Fibroblast of pulmonary artery (primary cell): Measurements from ENCODE around the gene RGL1.

Experiments
- DNase-seq: peaks from one replicate; pipeline ENCODE4 v3.0.0-alpha.2; 2010; ENCODE audit warnings: low read depth
- H3K4me3 ChIP-seq: replicated peaks from 2 replicates; pipeline ENCODE4 v1.5.1; 2011; ENCODE audit warnings: low read depth, mild to moderate bottlenecking, control low read depth, low read length, moderate library complexity
- TF ChIP-seq, protein P1 (sequence below): IDR thresholded peaks from 2 replicates; pipeline ENCODE4 v1.5.1; 2011; ENCODE audit warnings: mild to moderate bottlenecking, control low read depth, low read length, inconsistent platforms; ENCODE audit errors: missing control alignments

RGL1 gene

DNA sequence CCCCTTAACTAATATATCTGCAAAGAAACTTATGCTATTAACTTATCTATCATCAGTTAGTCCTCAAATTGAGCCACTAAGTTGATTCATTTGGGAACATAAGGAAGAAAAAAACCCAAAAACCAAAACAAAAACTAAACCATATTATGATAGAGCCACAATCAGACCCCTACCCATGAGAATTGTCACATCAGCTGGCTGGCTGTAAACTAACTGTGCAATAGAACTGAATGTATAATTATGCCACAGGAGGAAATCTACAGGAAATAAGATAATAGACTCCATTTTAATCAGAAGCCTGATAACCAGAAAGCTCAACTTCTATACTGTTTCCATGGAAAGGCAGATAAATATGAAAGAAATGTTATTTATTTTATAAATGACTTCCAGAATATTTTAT lies 110.0 kb downstream of the RGL1 start:
- no peak for DNase-seq
- no peak overlapping the region for H3K4me3 ChIP-seq
- TF ChIP-seq, protein P1, sequence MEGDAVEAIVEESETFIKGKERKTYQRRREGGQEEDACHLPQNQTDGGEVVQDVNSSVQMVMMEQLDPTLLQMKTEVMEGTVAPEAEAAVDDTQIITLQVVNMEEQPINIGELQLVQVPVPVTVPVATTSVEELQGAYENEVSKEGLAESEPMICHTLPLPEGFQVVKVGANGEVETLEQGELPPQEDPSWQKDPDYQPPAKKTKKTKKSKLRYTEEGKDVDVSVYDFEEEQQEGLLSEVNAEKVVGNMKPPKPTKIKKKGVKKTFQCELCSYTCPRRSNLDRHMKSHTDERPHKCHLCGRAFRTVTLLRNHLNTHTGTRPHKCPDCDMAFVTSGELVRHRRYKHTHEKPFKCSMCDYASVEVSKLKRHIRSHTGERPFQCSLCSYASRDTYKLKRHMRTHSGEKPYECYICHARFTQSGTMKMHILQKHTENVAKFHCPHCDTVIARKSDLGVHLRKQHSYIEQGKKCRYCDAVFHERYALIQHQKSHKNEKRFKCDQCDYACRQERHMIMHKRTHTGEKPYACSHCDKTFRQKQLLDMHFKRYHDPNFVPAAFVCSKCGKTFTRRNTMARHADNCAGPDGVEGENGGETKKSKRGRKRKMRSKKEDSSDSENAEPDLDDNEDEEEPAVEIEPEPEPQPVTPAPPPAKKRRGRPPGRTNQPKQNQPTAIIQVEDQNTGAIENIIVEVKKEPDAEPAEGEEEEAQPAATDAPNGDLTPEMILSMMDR: no peak

DNA sequence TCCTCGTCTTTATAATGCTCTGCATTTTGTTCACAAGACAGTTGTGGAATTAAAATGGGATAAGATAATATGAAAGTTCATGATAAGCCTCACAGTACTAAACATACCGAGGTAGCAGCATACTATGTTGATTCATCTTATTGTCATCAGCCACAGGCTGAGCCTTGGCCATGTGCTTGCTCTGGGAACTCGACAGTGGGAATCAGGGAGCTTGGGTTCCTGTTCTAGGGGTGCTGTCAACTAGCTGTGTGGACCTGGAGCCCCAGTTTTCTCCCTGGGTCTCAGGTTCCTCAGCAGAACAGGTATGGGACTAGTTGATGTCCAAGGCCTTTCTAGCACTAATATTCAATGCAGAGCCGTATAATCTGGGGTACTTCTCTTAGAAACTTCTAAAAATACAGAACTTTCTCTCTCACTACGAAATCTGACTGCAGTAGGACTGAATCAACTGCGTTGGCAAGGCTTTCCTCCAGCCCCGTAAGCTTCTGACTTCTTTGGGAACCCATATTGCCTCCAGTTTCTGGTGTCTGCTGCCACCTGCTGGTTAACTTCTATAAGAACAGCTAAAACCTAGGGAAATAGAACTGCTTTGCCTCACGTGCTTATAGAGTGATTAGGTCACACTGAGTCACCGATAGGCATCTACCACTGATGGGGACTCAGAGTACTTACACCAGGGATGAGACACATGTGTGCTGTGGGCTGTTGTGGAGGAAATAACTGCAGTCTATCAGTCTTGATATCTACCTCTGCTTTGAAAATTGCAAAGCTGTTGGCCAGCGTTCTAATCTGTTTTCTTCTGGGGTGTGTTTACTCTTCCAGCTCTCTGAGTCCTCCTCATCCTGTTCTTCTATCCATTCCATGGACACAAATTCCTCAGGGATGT lies 110.9 kb downstream of the RGL1 start:
- TF ChIP-seq, protein P1: peak; percentile 75
- DNase-seq: peak; percentile 97
- H3K4me3 ChIP-seq: no peak overlapping the region

DNA sequence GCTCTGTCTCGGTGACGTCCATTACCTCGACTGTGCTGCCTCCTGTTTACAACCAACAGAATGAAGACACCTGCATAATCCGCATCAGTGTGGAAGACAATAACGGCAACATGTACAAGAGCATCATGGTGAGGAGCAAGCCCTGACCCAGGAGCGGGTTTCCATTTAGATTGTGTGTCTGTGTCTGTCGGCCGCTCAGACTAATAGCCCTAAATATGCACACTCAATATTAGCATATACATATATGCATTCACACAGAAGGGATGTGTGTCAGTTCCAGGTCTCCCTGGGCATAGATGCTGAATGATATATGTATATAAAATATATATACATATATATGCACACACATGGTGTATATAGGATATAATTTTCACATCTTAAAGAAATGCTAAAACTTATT lies 111.7 kb downstream of the RGL1 start:
- H3K4me3 ChIP-seq: no peak overlapping the region
- no peak for DNase-seq
- TF ChIP-seq, protein P1: no peak

DNA sequence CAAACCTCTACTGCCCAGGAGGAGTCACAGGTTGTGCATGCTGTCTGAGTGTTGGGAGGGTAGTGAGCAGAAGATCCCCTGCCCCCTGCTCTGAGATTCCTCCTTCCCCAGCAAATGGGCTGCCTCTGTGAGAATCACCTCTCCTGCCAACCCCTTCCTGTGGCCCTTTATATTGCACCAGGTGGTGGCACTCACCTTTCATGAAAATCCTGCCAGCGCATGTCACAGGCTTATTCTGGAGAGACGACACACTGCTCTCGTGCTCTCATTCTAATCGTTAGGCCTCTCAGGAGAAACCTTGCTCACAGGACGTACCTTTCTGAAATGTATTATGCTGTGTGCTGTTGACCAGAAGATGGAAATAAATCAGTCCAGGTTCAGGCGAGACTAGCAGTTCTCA lies 113.7 kb downstream of the RGL1 start:
- DNase-seq: no peak
- TF ChIP-seq, protein P1: no peak
- H3K4me3 ChIP-seq: no peak overlapping the region

DNA sequence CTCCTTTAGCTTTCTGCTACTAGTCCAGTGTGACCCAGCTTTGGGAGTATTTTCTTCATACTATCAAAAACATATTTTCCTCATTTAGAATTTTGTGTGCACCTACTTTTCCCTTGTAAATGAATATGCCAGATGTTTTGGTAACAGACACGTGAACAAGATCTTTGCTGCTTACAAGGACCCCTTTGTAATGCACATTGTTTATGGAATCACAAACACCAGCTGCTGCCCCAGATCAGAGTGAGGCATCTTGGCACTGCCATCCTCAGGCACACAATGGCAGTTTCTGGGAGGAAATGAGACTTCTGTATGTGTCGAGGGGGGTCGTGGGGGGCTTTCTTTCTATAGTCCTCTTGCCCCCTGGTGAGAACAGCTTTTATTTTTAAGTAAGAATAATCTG lies 115.7 kb downstream of the RGL1 start:
- no peak for DNase-seq
- H3K4me3 ChIP-seq: no peak overlapping the region
- TF ChIP-seq, protein P1: no peak

DNA sequence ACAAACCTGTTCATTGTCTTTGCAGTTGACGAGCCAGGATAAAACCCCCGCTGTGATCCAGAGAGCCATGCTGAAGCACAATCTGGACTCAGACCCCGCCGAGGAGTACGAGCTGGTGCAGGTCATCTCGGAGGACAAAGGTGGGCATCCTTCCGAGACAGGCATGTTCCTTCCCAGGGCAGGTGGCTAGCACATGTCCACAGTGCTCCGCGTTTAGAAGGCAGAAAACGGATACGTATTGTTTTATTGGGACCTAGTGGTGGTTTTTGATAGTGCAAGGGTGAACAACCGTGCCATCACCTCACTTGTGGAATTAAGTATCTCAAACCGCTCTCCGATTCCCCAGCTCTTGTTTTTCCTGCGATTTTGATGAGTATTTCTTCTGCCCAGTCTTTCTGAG lies 117.3 kb downstream of the RGL1 start:
- DNase-seq: no peak
- TF ChIP-seq, protein P1: no peak
- no peak overlapping the region for H3K4me3 ChIP-seq

DNA sequence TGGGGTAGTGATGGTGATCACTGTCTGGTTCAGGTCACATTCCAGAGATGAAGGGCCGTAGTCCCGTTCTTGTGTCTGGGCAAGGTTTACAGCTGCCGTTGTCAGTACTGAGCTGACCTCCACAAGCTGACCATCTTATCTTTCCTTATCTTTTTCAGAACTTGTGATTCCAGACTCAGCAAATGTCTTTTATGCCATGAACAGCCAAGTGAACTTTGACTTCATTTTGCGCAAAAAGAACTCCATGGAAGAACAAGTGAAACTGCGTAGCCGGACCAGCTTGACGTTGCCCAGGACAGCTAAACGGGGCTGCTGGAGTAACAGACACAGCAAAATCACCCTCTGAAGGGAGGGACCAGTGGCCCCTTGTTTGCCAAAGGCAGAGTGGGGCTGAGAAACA lies 121.0 kb downstream of the RGL1 start:
- DNase-seq: no peak
- TF ChIP-seq, protein P1: no peak

More for the DNA sequence above, 121.0 kb downstream of the RGL1 start:
- H3K4me3 ChIP-seq: no peak overlapping the region
